Inferior parietal cortex (tissue), 1 donor: Measurements from ENCODE around the gene KHDC4.
"Not testable (repeated sequence)": the region's sequence is repeated elsewhere in the genome, so short reads cannot be mapped to it uniquely, and the experiment has no call there.

Experiments used
- DNase-seq: peaks from one replicate; pipeline ENCODE4 v3.0.0-alpha.2; 2016; ENCODE audit errors: extremely low spot score

Gene KHDC4

GRCh38 chr1:155940993-155941844, 7.0 kb upstream of the KHDC4 start, which contains the start of gene RXFP4:
Gene RXFP4, plus strand, starts transcription at chr1:155941638. Its CDS starts 72 bp downstream, at chr1:155941710.
- no peak for DNase-seq

DNA sequence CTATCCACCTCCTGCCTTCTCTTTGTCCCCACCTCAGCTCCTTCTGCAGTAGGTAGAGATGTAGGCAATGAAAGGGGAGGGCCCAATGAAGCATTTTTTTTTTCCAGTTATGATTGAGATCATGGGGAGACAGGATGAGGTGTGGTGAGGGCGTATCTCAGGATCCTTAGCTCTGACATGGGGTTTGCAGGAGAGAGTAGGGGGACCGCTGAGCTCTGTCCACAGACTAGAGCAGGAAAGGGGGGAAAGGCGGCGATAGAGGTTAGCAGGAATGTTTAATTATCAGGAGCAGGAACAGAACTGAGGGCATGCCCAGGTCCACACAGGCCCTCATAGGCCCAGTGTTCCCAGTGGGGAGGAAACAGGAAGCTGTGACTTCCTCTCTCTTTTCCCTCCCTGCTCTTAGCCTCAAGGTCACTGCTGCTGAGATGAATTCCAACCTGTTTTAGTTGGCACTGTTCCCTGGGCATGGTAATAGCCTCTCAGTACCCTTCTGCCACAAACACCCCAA, 6.3 kb upstream of the KHDC4 start:
- DNase-seq = no peak

DNA sequence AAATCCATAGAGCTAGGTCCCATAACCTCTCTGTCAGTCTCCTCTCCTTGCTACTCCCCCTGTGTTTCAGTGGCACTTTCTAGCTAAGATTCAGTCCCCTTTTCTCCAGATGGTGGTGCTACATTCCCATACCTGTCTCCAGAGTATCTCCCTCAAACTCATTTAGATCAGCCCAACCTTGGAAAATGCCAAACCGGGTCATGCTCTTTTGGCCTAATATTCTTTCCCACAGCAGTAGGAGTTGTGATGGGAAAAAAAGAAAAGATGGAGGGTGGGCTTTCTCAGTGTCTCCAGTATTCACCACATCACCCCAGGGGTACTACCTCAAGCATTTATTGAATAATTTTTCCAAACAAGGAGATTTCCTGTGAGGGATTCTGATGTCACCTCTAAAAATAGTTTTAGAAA, 4.0 kb upstream of the KHDC4 start:
- DNase-seq = peak; percentile 81

- no peak for DNase-seq
Observed at GRCh38 chr1:155934936-155935590, 850 bp upstream of the KHDC4 start.

GRCh38 chr1:155933591-155934096, 569 bp downstream of the KHDC4 start:
- no peak for DNase-seq

GRCh38 chr1:155932487-155932886, 1.7 kb downstream of the KHDC4 start:
- no peak for DNase-seq

DNA sequence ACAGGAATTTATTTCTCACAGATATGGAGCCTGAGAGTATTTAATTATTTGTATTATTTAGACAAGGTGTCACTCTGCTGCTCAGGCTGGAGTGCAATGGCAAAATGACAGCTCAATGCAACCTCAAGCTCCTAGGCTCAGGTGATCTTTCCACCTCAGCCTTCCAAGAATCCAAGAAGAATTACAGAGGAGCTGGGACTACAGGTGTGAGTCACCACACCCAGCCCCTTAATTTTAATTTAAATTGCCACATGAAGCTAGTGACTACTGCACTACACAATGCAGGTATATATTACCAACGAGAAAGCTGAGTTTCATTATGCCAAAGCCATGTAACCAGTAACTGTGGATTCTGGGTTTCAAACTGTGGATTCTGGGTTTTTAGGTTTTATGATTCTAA, 2.1 kb downstream of the KHDC4 start:
- DNase-seq = no peak

DNA sequence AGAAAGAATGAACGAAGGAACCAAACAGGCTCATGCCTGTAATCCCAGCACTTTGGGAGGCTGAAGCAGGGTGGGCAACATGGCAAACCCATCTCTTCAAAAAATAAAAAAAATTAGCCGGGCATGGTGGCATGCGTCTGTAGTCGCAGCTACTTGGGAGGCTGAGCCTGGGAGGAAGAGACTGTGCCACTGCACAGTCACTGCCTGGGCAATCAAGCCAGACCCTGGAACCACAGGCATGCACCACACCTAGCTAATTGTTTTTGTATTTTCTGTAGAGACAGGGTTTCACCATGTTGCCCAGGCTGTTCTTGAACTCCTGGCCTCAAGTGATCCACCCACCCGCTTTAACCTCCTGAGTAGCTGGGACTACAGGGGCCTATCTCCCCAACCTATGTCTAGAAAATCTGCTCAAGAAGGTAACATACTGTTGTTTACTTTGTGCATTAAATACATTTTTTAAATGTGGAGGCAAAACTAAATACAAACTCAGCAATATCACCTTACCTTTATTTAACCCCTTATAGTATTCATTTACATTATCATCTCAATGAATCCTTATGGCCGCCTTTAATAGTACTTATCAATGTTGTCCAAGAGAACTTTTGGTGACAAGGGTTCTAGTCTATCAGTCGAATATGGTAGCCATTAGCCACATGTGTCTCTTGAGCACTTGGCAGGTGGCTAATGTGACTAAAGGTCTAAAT, 2.7 kb downstream of the KHDC4 start:
- DNase-seq = no peak

DNA sequence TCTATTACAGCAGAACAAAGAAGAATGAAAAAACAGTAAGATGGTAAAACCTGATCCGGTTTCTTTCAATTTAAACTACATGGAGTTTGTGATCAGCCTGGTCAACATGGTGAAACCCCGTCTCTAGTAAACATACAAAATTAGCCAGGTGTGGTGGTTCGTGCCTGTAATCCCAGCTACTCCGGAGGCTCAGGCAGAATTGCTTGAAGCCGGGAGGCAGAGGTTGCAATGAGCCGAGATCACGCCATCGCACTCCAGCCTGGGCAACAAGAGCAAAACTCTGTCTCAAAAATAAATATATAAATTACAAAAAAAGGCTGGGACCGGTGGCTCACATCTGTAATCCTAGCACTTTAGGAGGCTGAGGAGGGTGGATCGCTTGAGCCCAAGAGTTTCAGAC, 3.5 kb downstream of the KHDC4 start:
- not testable (repeated sequence) for DNase-seq

DNA sequence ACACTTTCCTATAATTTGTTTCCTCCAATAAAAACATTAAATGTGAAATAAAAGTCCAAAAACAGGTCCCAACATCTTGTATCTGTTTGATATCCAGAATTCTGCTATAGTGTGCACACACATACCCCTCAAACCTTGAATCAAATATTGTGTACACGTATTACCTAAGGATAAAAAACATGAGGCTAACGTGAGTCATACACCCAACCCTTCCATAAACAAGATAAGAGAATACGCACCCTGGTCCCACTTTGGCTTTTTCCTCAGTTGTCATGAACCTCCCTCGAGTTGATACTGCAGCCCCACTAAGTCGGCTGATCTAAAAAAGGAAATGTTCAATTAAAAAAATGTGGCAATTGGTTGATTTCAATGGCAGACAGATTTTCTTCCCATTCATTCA, 5.2 kb downstream of the KHDC4 start:
- no peak for DNase-seq

DNA sequence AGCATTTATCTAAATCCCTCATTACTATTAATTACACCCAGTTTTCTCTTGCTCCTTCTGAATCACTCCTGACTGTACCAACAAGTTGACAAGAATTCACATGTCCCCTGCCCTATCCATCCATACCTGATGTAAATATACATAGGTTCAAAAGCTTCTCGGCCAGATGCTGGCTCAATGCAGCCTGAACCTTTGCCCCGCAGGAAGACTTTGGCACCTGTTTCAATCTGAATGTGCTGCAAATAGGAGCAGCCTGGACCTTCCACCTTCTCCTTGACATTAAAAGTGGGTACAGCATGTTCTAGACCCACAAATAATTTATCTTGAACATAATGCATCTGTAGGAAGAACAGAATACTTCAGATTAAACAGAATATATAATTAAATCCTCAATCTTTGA, 8.7 kb downstream of the KHDC4 start:
- DNase-seq = no peak

GRCh38 chr1:155920717-155921116, 13.5 kb downstream of the KHDC4 start:
- no peak for DNase-seq

- DNase-seq = no peak
Observed at GRCh38 chr1:155919801-155920200, 14.4 kb downstream of the KHDC4 start.

GRCh38 chr1:155918660-155919059, 15.6 kb downstream of the KHDC4 start:
- no peak for DNase-seq

GRCh38 chr1:155913969-155914757, 20.1 kb downstream of the KHDC4 start:
- DNase-seq = no peak

- no peak for DNase-seq
Observed at GRCh38 chr1:155912056-155912536, 22.1 kb downstream of the KHDC4 start.

GRCh38 chr1:155911156-155912055, 22.8 kb downstream of the KHDC4 start, which contains the start of gene RIT1:
Gene RIT1, minus strand, starts transcription at chr1:155911349. Its CDS starts 588 bp downstream, at chr1:155910761.
- peak; percentile 73 for DNase-seq

- DNase-seq = peak; percentile 33
Observed at GRCh38 chr1:155910621-155911121, 23.5 kb downstream of the KHDC4 start.

DNA sequence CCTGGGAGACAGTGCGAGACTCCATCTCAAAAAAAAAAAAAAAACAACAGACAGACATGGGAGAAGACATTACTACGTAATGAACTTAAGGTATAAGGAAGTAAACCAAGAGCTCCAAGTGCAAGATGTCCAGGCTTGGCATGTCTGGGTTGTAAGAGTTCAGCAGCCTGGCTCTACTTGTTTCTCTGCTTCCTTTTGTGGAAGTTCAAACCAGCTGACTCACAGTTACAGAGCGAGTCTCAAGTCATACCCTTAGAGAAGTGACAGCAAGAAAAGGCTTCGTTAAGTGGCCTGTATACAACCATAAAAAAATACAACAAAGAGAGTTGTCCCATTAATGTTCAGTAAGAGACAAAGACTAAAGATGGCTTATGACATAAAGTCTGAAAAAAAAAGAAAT, 24.3 kb downstream of the KHDC4 start:
- no peak for DNase-seq

DNA sequence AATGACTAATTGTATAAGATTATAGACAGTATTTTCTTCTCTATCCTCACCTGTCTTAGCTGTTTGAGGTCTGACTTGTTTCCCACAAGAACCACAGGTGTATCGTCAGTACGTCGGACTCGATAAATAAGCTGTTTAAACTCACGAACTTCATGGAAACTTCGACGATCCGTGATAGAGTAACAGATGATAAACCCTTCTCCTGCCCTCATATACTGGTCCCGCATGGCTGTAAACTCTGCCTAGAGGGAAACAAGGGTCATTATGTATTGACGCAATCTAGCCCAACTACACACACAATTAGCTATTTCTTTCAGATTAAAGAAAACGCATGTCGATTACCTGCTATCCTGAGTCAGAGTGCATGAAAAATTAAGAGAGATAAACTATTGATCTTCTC, 30.0 kb downstream of the KHDC4 start:
- no peak for DNase-seq
